ENCODE measurements around the gene GNAT1.
A peak's percentile ranks its signal among the peaks of the same experiment; 100 is the strongest.

The GNAT1 gene

GRCh38 chr3:50168388-50168787 is 23.0 kb upstream of the GNAT1 start:
- Histone ChIP-seq H3K27ac (ENCODE audit: low read depth, low read length) (peak overlapping the region; percentile 83), H3K4me1 (ENCODE audit: control insufficient read depth in 5 of 5, insufficient read depth in 5 of 5, low read length in 5 of 5) (peaks cover 35 to 93% (median 56%) of the 10 kb centered on the region in 5 donors), H3K4me3 (ENCODE audit: low read depth in 1 of 5, low read length in 5 of 5) (no peak overlapping the region), H3K36me3 (ENCODE audit: control insufficient read depth in 5 of 5, insufficient read depth in 5 of 5, low read length in 5 of 5) (no peaks in the 10 kb centered on the region), H3K9me3 (ENCODE audit: control insufficient read depth in 5 of 5, low read length in 5 of 5) (no peaks in the 10 kb centered on the region), H3K27me3 (ENCODE audit: control insufficient read depth in 5 of 5, insufficient read depth in 4 of 5, low read length in 5 of 5) (no peaks in the 10 kb centered on the region), H3K9ac (ENCODE audit: low read length in 5 of 5) (peak overlapping the region in 2 of 5 donors; percentile 23 to 55)

GRCh38 chr3:50168791-50169190 is 22.6 kb upstream of the GNAT1 start:
- Histone ChIP-seq H3K36me3 (ENCODE audit: control insufficient read depth in 5 of 5, insufficient read depth in 5 of 5, low read length in 5 of 5) (peaks cover 0 to 3% (median 0%) of the 10 kb centered on the region in 5 donors), H3K9ac (ENCODE audit: low read length in 5 of 5) (peak overlapping the region in 2 of 5 donors; percentile 55 to 56), H3K4me3 (ENCODE audit: low read depth in 1 of 5, low read length in 5 of 5) (no peak overlapping the region), H3K27ac (ENCODE audit: low read depth, low read length) (peak overlapping the region; percentile 83), H3K9me3 (ENCODE audit: control insufficient read depth in 5 of 5, low read length in 5 of 5) (no peaks in the 10 kb centered on the region), H3K27me3 (ENCODE audit: control insufficient read depth in 5 of 5, insufficient read depth in 4 of 5, low read length in 5 of 5) (no peaks in the 10 kb centered on the region), H3K4me1 (ENCODE audit: control insufficient read depth in 5 of 5, insufficient read depth in 5 of 5, low read length in 5 of 5) (peaks cover 31 to 89% (median 52%) of the 10 kb centered on the region in 5 donors)

- H3K4me1 ChIP-seq (ENCODE audit: control insufficient read depth in 5 of 5, insufficient read depth in 5 of 5, low read length in 5 of 5), result peaks cover 26 to 84% (median 46%) of the 10 kb centered on the region in 5 donors
- peak overlapping the region in 2 of 5 donors; percentile 56 to 68 for H3K9ac ChIP-seq (ENCODE audit: low read length in 5 of 5)
- no peaks in the 10 kb centered on the region for H3K27me3 ChIP-seq (ENCODE audit: control insufficient read depth in 5 of 5, insufficient read depth in 4 of 5, low read length in 5 of 5)
- H3K36me3 ChIP-seq (ENCODE audit: control insufficient read depth in 5 of 5, insufficient read depth in 5 of 5, low read length in 5 of 5), result peaks cover 0 to 9% (median 4%) of the 10 kb centered on the region in 5 donors
- H3K27ac ChIP-seq (ENCODE audit: low read depth, low read length), result peak overlapping the region; percentile 83
- no peaks in the 10 kb centered on the region for H3K9me3 ChIP-seq (ENCODE audit: control insufficient read depth in 5 of 5, low read length in 5 of 5)
- H3K4me3 ChIP-seq (ENCODE audit: low read depth in 1 of 5, low read length in 5 of 5), result no peak overlapping the region
These were observed 22.1 kb upstream of the GNAT1 start for GRCh38 chr3:50169232-50169832.

GRCh38 chr3:50169858-50170257 is 21.6 kb upstream of the GNAT1 start:
- no peaks in the 10 kb centered on the region for H3K27me3 ChIP-seq (ENCODE audit: control insufficient read depth in 5 of 5, insufficient read depth in 4 of 5, low read length in 5 of 5)
- no peaks in the 10 kb centered on the region for H3K9me3 ChIP-seq (ENCODE audit: control insufficient read depth in 5 of 5, low read length in 5 of 5)
- H3K36me3 ChIP-seq (ENCODE audit: control insufficient read depth in 5 of 5, insufficient read depth in 5 of 5, low read length in 5 of 5), result peaks cover 0 to 14% (median 9%) of the 10 kb centered on the region in 5 donors
- no peak overlapping the region for H3K4me3 ChIP-seq (ENCODE audit: low read depth in 1 of 5, low read length in 5 of 5)
- H3K27ac ChIP-seq (ENCODE audit: low read depth, low read length), result peak overlapping the region; percentile 83
- H3K4me1 ChIP-seq (ENCODE audit: control insufficient read depth in 5 of 5, insufficient read depth in 5 of 5, low read length in 5 of 5), result peaks cover 21 to 79% (median 41%) of the 10 kb centered on the region in 5 donors
- peak overlapping the region in 3 of 5 donors; percentile 42 to 71 (median 68) for H3K9ac ChIP-seq (ENCODE audit: low read length in 5 of 5)

- H3K27me3 ChIP-seq (ENCODE audit: control insufficient read depth in 5 of 5, insufficient read depth in 4 of 5, low read length in 5 of 5), result no peaks in the 10 kb centered on the region
- peaks cover 12 to 70% (median 33%) of the 10 kb centered on the region in 5 donors for H3K4me1 ChIP-seq (ENCODE audit: control insufficient read depth in 5 of 5, insufficient read depth in 5 of 5, low read length in 5 of 5)
- H3K36me3 ChIP-seq (ENCODE audit: control insufficient read depth in 5 of 5, insufficient read depth in 5 of 5, low read length in 5 of 5), result peaks cover 0 to 20% (median 15%) of the 10 kb centered on the region in 5 donors
- no peak overlapping the region for H3K4me3 ChIP-seq (ENCODE audit: low read depth in 1 of 5, low read length in 5 of 5)
- peak overlapping the region; percentile 83 for H3K27ac ChIP-seq (ENCODE audit: low read depth, low read length)
- H3K9me3 ChIP-seq (ENCODE audit: control insufficient read depth in 5 of 5, low read length in 5 of 5), result no peaks in the 10 kb centered on the region
- H3K9ac ChIP-seq (ENCODE audit: low read length in 5 of 5), result peak overlapping the region in 1 of 5 donors; percentile 68
These were observed 20.7 kb upstream of the GNAT1 start for GRCh38 chr3:50170689-50171088.

GRCh38 chr3:50171540-50172301 is 19.7 kb upstream of the GNAT1 start:
- Histone ChIP-seq H3K9ac (ENCODE audit: low read length in 5 of 5) (no peak overlapping the region), H3K27ac (ENCODE audit: low read depth, low read length) (peak overlapping the region; percentile 83), H3K9me3 (ENCODE audit: control insufficient read depth in 5 of 5, low read length in 5 of 5) (no peaks in the 10 kb centered on the region), H3K4me3 (ENCODE audit: low read depth in 1 of 5, low read length in 5 of 5) (no peak overlapping the region), H3K4me1 (ENCODE audit: control insufficient read depth in 5 of 5, insufficient read depth in 5 of 5, low read length in 5 of 5) (peaks cover 2 to 60% (median 22%) of the 10 kb centered on the region in 5 donors), H3K27me3 (ENCODE audit: control insufficient read depth in 5 of 5, insufficient read depth in 4 of 5, low read length in 5 of 5) (no peaks in the 10 kb centered on the region), H3K36me3 (ENCODE audit: control insufficient read depth in 5 of 5, insufficient read depth in 5 of 5, low read length in 5 of 5) (peaks cover 0 to 27% (median 20%) of the 10 kb centered on the region in 5 donors)

- Histone ChIP-seq H3K4me3 (ENCODE audit: low read depth in 1 of 5, low read length in 5 of 5) (no peak overlapping the region), H3K27ac (ENCODE audit: low read depth, low read length) (no peak overlapping the region), H3K9ac (ENCODE audit: low read length in 5 of 5) (peak overlapping the region in 2 of 5 donors; percentile 26 to 33), H3K9me3 (ENCODE audit: control insufficient read depth in 5 of 5, low read length in 5 of 5) (no peaks in the 10 kb centered on the region), H3K4me1 (ENCODE audit: control insufficient read depth in 5 of 5, insufficient read depth in 5 of 5, low read length in 5 of 5) (peaks cover 4 to 52% (median 21%) of the 10 kb centered on the region in 5 donors), H3K36me3 (ENCODE audit: control insufficient read depth in 5 of 5, insufficient read depth in 5 of 5, low read length in 5 of 5) (peaks cover 0 to 35% (median 20%) of the 10 kb centered on the region in 5 donors), H3K27me3 (ENCODE audit: control insufficient read depth in 5 of 5, insufficient read depth in 4 of 5, low read length in 5 of 5) (no peaks in the 10 kb centered on the region)
These were observed 18.7 kb upstream of the GNAT1 start for GRCh38 chr3:50172626-50173220.

GRCh38 chr3:50173685-50174516 is 17.5 kb upstream of the GNAT1 start:
- peaks cover 4 to 40% (median 11%) of the 10 kb centered on the region in 5 donors for H3K4me1 ChIP-seq (ENCODE audit: control insufficient read depth in 5 of 5, insufficient read depth in 5 of 5, low read length in 5 of 5)
- no peaks in the 10 kb centered on the region for H3K9me3 ChIP-seq (ENCODE audit: control insufficient read depth in 5 of 5, low read length in 5 of 5)
- H3K9ac ChIP-seq (ENCODE audit: low read length in 5 of 5), result no peak overlapping the region
- no peaks in the 10 kb centered on the region for H3K27me3 ChIP-seq (ENCODE audit: control insufficient read depth in 5 of 5, insufficient read depth in 4 of 5, low read length in 5 of 5)
- H3K36me3 ChIP-seq (ENCODE audit: control insufficient read depth in 5 of 5, insufficient read depth in 5 of 5, low read length in 5 of 5), result peaks cover 0 to 35% (median 20%) of the 10 kb centered on the region in 5 donors
- no peak overlapping the region for H3K27ac ChIP-seq (ENCODE audit: low read depth, low read length)
- no peak overlapping the region for H3K4me3 ChIP-seq (ENCODE audit: low read depth in 1 of 5, low read length in 5 of 5)

GRCh38 chr3:50174517-50174895 is 16.9 kb upstream of the GNAT1 start:
- H3K27me3 ChIP-seq (ENCODE audit: control insufficient read depth in 5 of 5, insufficient read depth in 4 of 5, low read length in 5 of 5), result no peaks in the 10 kb centered on the region
- H3K9ac ChIP-seq (ENCODE audit: low read length in 5 of 5), result no peak overlapping the region
- H3K4me3 ChIP-seq (ENCODE audit: low read depth in 1 of 5, low read length in 5 of 5), result no peak overlapping the region
- H3K9me3 ChIP-seq (ENCODE audit: control insufficient read depth in 5 of 5, low read length in 5 of 5), result no peaks in the 10 kb centered on the region
- no peak overlapping the region for H3K27ac ChIP-seq (ENCODE audit: low read depth, low read length)
- peaks cover 4 to 34% (median 10%) of the 10 kb centered on the region in 5 donors for H3K4me1 ChIP-seq (ENCODE audit: control insufficient read depth in 5 of 5, insufficient read depth in 5 of 5, low read length in 5 of 5)
- peaks cover 0 to 35% (median 20%) of the 10 kb centered on the region in 5 donors for H3K36me3 ChIP-seq (ENCODE audit: control insufficient read depth in 5 of 5, insufficient read depth in 5 of 5, low read length in 5 of 5)

Data from subcutaneous abdominal adipose tissue (tissue), 5 donors.